Stomach (tissue), 4 donors: Measurements from ENCODE around the gene AFDN.

Experiments
- CTCF ChIP-seq, 7 experiments: fragments of 450-650 bp in 4 of 7; fragments of 200-600 bp in 3 of 7; sonication (generic) in 3 of 7; IDR thresholded peaks; one replicate each; pipeline ENCODE4 v1.5.1; 2016 to 2019; ENCODE audit warnings: antibody characterized with exemption in 7 of 7, control low read depth in 2 of 7, mild to moderate bottlenecking in 1 of 7
- EP300 ChIP-seq: sonication (generic); formaldehyde crosslinking; IDR thresholded peaks from one replicate; pipeline ENCODE4 v1.6.1; 2017; ENCODE audit warnings: antibody characterized with exemption
- POLR2A ChIP-seq, 4 donors: fragments of 450-650 bp; IDR thresholded peaks; one replicate each; pipeline ENCODE4 v1.6.1; 2016; ENCODE audit warnings: antibody characterized with exemption in 4 of 4, control low read depth in 2 of 4, mild to moderate bottlenecking in 1 of 4, moderate library complexity in 1 of 4
- POLR2AphosphoS5 ChIP-seq, 3 donors: sonication (generic); formaldehyde crosslinking; IDR thresholded peaks; one replicate each; pipeline ENCODE4 v1.6.1; 2016; ENCODE audit warnings: antibody characterized with exemption in 3 of 3

- TF ChIP-seq POLR2AphosphoS5 (IDR thresholded peaks at IDR 0.05), result no peak
- TF ChIP-seq CTCF (IDR thresholded peaks at IDR 0.05), result no peak
- TF ChIP-seq POLR2A (IDR thresholded peaks at IDR 0.05), result no peak
- TF ChIP-seq EP300, result no peak
These were observed 15.1 kb upstream of the AFDN start for GRCh38 chr6:167811442-167812087.
